SK-N-MC (cell line): ENCODE data around the gene NHP2.

ENCODE experiments used
- EZH2 ChIP-seq: fragments of 200-600 bp; sonication (generic); IDR thresholded peaks from one replicate; pipeline ENCODE4 v1.6.1; 2017; ENCODE audit warnings: antibody characterized with exemption
- FOXP2 ChIP-seq: optimal IDR thresholded peaks from 2 replicates; pipeline ENCODE3; 2011; ENCODE audit warnings: mild to moderate bottlenecking, moderate library complexity; ENCODE audit not compliant: insufficient read depth; ENCODE audit errors: extremely low read length, control extremely low read depth
- POLR2AphosphoS5 ChIP-seq: IDR thresholded peaks from 2 replicates; pipeline ENCODE4 v1.6.1; 2012; ENCODE audit warnings: mild to moderate bottlenecking, low read depth, low read length, borderline replicate concordance

DNA sequence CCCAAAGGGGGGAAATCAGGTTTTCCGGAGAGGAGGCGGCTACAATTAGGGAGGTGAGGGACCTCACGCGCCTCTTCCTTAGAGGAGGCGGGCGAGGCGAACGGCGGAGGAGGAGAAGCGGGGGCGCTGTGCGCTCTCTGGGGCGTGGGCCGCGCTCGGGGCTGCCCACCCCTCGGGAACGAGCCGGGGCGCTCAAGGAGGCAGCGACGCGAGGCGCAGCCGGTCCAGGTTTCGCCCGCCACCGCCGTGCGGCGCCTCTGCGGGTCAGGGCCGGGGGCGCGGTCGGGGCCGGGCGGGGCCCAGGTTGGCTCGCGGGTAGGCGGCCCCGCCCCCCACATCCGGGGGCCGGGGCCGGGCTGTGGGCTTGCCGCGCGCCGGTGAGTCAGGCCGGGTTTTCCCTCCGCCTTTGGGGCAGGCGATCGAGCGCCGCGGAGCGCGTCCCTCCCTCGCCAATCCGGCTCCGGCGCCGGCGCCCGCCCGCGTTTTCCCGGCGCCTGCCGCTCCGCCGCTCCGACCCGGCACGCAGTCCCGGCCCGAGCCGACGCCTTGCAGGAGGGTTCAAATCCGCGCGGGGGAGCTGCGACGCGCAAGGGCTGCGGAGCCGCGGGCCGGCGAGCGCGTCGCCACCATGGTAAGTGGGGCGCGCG is 40.4 kb downstream of the NHP2 start, which contains the start of gene N4BP3:
- TF ChIP-seq EZH2 (no peak), POLR2AphosphoS5 (0 out of 2 replicates have a peak, but pooled peaks have one; percentile 14), FOXP2 (no peak)
